Testis (tissue), 2 donors: ENCODE results near the gene HTATSF1.

Experiments
- CTCF ChIP-seq, 3 experiments: fragments of 450-650 bp in 2 of 3; fragments of 200-600 bp in 1 of 3; sonication (generic) in 1 of 3; IDR thresholded peaks; one replicate each; pipeline ENCODE4 v1.5.1; 2016 to 2019; ENCODE audit warnings: antibody characterized with exemption in 3 of 3, mild to moderate bottlenecking in 2 of 3, moderate library complexity in 1 of 3
- POLR2A ChIP-seq: fragments of 450-650 bp; IDR thresholded peaks from one replicate; pipeline ENCODE4 v1.6.1; 2017; ENCODE audit warnings: antibody characterized with exemption, mild to moderate bottlenecking, moderate library complexity

GRCh38 chrX:136525738-136526606, 28.6 kb downstream of the HTATSF1 start:
- no peak for TF ChIP-seq POLR2A
- TF ChIP-seq CTCF (IDR thresholded peaks at IDR 0.05), result no peak
